ENCODE measurements around the gene ALOX12B.

Gene ALOX12B

DNA sequence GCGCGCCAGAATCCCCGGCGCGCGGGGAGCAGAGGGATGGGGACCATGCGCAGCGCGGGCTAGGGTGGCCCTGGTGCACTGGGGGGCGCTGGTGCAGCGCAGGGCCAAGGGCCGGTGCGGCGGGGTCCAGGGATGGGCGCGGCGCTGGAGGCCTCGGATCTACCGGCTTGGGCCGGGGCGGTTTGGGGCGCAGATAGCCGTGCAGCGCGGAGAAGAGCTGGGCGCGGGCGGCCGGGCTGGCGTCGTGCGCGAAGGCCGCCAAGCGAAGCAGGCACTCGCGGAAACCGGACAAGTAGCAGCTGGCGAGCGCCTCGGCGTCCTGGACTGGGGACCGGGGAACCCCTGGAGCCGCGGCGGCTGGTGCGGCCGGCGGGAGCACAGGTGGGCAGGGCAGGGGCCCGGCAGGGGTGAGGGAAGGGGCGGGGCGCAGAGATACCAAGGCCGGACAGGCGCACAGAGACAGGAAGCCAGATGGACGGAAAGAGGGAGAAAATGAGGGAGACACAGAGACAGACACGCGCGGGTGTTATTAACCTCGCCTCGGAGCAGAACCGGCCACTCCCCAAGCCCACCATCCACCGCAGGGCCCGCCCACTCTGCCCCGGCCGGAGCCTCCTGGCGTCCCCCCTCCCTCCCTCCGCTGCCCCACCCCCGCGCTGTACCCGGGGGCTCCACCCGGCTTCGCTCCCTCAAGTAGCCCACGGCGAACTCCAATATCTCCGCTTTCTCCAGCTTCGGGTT lies 34.3 kb upstream of the ALOX12B start:
- TF ChIP-seq, protein P1, sequence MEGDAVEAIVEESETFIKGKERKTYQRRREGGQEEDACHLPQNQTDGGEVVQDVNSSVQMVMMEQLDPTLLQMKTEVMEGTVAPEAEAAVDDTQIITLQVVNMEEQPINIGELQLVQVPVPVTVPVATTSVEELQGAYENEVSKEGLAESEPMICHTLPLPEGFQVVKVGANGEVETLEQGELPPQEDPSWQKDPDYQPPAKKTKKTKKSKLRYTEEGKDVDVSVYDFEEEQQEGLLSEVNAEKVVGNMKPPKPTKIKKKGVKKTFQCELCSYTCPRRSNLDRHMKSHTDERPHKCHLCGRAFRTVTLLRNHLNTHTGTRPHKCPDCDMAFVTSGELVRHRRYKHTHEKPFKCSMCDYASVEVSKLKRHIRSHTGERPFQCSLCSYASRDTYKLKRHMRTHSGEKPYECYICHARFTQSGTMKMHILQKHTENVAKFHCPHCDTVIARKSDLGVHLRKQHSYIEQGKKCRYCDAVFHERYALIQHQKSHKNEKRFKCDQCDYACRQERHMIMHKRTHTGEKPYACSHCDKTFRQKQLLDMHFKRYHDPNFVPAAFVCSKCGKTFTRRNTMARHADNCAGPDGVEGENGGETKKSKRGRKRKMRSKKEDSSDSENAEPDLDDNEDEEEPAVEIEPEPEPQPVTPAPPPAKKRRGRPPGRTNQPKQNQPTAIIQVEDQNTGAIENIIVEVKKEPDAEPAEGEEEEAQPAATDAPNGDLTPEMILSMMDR (conservative IDR thresholded peaks at IDR 0.05; ENCODE audit: low read depth, low read length): peak; percentile 27
- peak overlapping the region; percentile 58 for H3K4me3 ChIP-seq (ENCODE audit: low read depth, low read length)
- peak; percentile 52 for DNase-seq (ENCODE audit: low read depth)

DNA sequence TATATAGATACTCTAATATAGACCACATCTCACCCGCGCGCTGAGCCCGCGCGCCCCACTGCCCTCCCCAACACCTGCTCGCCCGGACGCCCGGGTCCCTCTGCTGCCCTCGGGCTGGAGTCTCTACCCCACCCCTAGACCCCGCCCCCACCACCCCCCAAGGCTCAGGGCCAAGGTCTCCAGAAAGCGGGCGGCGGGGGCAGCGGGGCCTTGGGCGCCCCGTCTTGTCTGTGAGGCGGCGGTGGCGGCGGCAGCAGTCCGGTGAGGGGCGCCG lies 33.8 kb upstream of the ALOX12B start:
- TF ChIP-seq, protein P1 (conservative IDR thresholded peaks at IDR 0.05; ENCODE audit: low read depth, low read length): no peak
- peak overlapping the region; percentile 58 for H3K4me3 ChIP-seq (ENCODE audit: low read depth, low read length)
- no peak for DNase-seq (ENCODE audit: low read depth)

DNA sequence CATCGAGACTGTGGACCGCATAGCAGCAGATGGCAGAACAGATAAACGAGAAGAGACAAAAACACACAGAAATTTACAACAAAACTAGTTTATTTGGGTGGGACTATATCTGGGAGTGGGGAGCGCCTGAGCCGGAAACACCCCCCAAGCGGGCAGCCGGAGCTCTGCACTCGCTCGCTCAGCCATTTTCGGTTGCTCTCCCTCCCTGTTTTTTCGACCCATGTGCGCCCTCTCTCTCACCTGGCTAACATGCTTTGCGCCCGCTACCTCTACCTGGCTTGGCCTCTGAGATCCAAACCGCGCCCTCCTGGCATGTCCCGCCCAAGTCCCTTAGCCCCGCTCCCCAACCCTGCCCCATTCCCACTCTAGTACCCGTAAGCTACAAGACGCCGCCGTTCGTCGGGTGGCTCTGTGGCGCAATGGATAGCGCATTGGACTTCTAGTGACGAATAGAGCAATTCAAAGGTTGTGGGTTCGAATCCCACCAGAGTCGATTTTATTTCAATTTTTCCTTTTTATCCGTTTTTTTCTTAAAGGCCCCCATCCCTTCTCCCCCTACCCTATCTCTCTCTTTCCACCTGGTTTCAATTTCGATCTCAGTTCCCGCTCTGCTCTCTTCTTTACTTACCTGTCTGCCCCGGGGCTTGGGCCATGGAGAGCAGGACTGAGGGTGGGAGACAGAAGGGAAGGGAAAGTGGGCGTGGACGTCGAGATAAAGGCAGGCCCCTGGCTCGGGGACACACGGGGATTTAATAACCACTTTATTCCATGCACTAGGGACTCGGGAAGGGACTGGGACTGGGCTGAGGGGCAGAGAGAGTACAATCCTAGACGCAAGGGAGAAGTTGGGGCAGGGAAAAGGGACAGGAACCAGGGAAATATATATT lies 33.2 kb upstream of the ALOX12B start:
- TF ChIP-seq, protein P1 (conservative IDR thresholded peaks at IDR 0.05; ENCODE audit: low read depth, low read length): peak; percentile 43
- DNase-seq (ENCODE audit: low read depth): peak; percentile 72
- H3K4me3 ChIP-seq (ENCODE audit: low read depth, low read length): peak overlapping the region; percentile 58

DNA sequence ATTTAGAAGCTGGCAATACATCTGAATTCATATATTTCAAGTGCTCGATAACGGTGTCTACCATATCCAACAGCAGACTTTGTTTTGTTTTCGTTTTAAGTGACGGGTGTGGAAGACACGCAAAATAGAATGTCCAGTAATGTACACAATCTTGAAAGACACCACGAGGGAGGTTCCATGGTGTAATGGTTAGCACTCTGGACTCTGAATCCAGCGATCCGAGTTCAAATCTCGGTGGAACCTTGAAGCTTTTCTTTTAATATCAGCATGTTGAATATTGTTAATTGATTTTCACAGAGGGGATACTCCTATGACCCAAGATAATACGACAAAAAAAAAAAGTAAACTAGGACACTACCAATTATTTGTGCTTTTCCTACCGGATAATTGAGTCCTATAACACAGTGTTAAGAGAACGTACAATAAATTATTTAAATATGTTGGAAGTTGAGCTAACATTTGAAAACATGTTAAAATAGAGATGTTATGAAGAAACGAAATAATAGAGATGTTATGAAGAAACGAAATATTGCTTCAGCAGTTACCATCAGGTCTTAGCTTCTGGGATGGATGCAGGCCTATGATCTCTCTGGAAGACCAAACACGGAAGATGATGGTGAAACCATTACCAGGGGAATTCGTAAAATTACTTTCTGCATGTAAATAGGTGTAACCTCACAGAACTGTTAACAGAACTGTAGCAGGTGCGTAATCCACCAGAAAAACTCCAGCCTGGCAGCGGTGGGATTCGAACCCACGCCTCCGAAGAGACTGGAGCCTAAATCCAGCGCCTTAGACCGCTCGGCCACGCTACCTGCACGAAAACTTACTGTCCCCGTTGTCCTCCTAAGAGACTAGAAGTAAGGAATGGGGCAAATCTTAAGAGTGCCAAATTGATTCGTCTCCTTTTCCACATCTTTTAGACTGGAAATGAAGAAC lies 32.3 kb upstream of the ALOX12B start:
- DNase-seq (ENCODE audit: low read depth): peak; percentile 95
- H3K4me3 ChIP-seq (ENCODE audit: low read depth, low read length): peak overlapping the region; percentile 60
- TF ChIP-seq, protein P1 (conservative IDR thresholded peaks at IDR 0.05; ENCODE audit: low read depth, low read length): no peak

DNA sequence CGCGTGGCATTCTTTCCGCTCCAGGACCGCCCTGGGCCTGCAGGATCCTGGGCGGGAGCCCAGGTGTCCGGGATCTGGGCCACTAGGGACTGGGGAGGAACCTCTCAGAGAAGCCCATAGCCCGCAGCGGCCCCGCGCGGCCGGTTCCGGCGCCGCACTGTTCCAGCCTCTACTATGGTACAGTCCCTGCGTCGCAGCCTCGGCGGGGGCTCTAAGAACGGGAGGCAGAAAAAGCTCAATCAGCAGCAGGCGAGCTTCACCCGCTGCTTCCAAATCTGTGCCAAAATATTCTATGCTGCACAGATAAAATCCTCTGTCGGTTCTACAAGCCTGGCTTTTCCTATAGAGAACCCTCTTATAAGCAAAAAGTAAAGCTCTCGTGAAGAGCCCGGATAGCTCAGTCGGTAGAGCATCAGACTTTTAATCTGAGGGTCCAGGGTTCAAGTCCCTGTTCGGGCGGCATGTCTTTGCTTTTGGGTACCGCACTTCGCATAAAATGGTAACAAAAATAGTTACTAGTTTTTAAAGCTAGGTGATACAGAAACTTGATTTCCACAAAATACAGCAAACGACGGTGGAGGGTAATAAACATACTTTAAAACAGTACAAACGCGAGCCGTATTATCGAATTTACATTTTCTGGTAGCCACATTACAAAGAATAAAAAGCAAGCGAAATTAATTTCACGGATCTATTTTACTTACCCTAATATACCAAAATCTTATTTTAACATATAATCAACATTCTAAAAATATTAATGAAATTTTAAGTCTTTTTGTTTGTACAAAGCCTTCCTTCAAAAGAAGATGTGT lies 31.5 kb upstream of the ALOX12B start:
- TF ChIP-seq, protein P1 (conservative IDR thresholded peaks at IDR 0.05; ENCODE audit: low read depth, low read length): peak; percentile 91
- peak overlapping the region; percentile 60 for H3K4me3 ChIP-seq (ENCODE audit: low read depth, low read length)
- peak; percentile 83 for DNase-seq (ENCODE audit: low read depth)

Data from choroid plexus epithelial cell (primary cell).